ENCODE measurements around the gene C11orf52.

The C11orf52 gene

GRCh38 chr11:111944651-111945051 is 25.9 kb downstream of the C11orf52 start:
- Histone ChIP-seq H3K79me2 (ENCODE audit: control insufficient read depth, insufficient read depth, low read length) (no peaks in the 10 kb centered on the region), H2BK5ac (ENCODE audit: low read length) (no peak overlapping the region), H3K79me1 (ENCODE audit: low read length) (peaks cover 3% of the 10 kb centered on the region), H2AK5ac (ENCODE audit: low read length) (no peak overlapping the region), H3K27me3 (ENCODE audit: insufficient read depth, low read length, poor library complexity) (no peaks in the 10 kb centered on the region), H2BK120ac (ENCODE audit: low read depth, low read length) (no peak overlapping the region), H3K4me1 (ENCODE audit: control insufficient read depth, low read depth, low read length) (no peaks in the 10 kb centered on the region), H3K4me3 (ENCODE audit: low read length) (no peak overlapping the region), H3K56ac (ENCODE audit: low read length) (no peak overlapping the region), H3K27ac (ENCODE audit: low read depth, low read length) (no peak overlapping the region), H3K4me2 (ENCODE audit: low read length) (no peak overlapping the region), H2BK15ac (replicated peaks; ENCODE audit: low read depth) (no peak overlapping the region), H3K23ac (ENCODE audit: low read length) (no peak overlapping the region), H3K18ac (ENCODE audit: low read length) (no peak overlapping the region), H3K36me3 (ENCODE audit: control insufficient read depth, insufficient read depth, low read length) (no peaks in the 10 kb centered on the region), H3K4ac (ENCODE audit: low read depth, low read length) (no peak overlapping the region), H4K8ac (ENCODE audit: low read depth, low read length) (no peak overlapping the region), H4K5ac (ENCODE audit: low read length) (no peak overlapping the region), H3K9ac (ENCODE audit: low read length) (no peak overlapping the region)
- DNase-seq, result no peak
- no CpG with 5 or more reads among the region's 5 CpGs for WGBS (ENCODE audit: extremely low coverage, insufficient coverage, low lambda C conversion rate)

GRCh38 chr11:111945198-111945597 is 26.5 kb downstream of the C11orf52 start:
- Histone ChIP-seq H3K4me2 (ENCODE audit: low read length) (no peak overlapping the region), H3K79me2 (ENCODE audit: control insufficient read depth, insufficient read depth, low read length) (no peaks in the 10 kb centered on the region), H3K27ac (ENCODE audit: low read depth, low read length) (no peak overlapping the region), H3K4me1 (ENCODE audit: control insufficient read depth, low read depth, low read length) (no peaks in the 10 kb centered on the region), H3K18ac (ENCODE audit: low read length) (no peak overlapping the region), H3K4me3 (ENCODE audit: low read length) (no peak overlapping the region), H3K27me3 (ENCODE audit: insufficient read depth, low read length, poor library complexity) (no peaks in the 10 kb centered on the region), H3K56ac (ENCODE audit: low read length) (no peak overlapping the region), H3K79me1 (ENCODE audit: low read length) (peaks cover 3% of the 10 kb centered on the region), H4K8ac (ENCODE audit: low read depth, low read length) (no peak overlapping the region), H2BK120ac (ENCODE audit: low read depth, low read length) (no peak overlapping the region), H2BK15ac (replicated peaks; ENCODE audit: low read depth) (no peak overlapping the region), H3K4ac (ENCODE audit: low read depth, low read length) (no peak overlapping the region), H3K36me3 (ENCODE audit: control insufficient read depth, insufficient read depth, low read length) (no peaks in the 10 kb centered on the region), H2BK5ac (ENCODE audit: low read length) (no peak overlapping the region), H3K23ac (ENCODE audit: low read length) (no peak overlapping the region), H3K9ac (ENCODE audit: low read length) (no peak overlapping the region), H2AK5ac (ENCODE audit: low read length) (no peak overlapping the region), H4K5ac (ENCODE audit: low read length) (no peak overlapping the region)
- no peak for DNase-seq
- WGBS (ENCODE audit: extremely low coverage, insufficient coverage, low lambda C conversion rate), result no CpG with 5 or more reads among the region's 1 CpG

GRCh38 chr11:111946499-111946898 is 27.8 kb downstream of the C11orf52 start:
- DNase-seq, result no peak
- H3K4me3 ChIP-seq (ENCODE audit: low read length), result no peak overlapping the region
- WGBS (ENCODE audit: extremely low coverage, insufficient coverage, low lambda C conversion rate), result no CpG with 5 or more reads among the region's 3 CpGs

GRCh38 chr11:111947143-111947542 is 28.4 kb downstream of the C11orf52 start:
- Histone ChIP-seq H3K4ac (ENCODE audit: low read depth, low read length) (no peak overlapping the region), H3K36me3 (ENCODE audit: control insufficient read depth, insufficient read depth, low read length) (no peaks in the 10 kb centered on the region), H3K79me1 (ENCODE audit: low read length) (no peaks in the 10 kb centered on the region), H2BK120ac (ENCODE audit: low read depth, low read length) (no peak overlapping the region), H3K79me2 (ENCODE audit: control insufficient read depth, insufficient read depth, low read length) (no peaks in the 10 kb centered on the region), H3K4me3 (ENCODE audit: low read length) (no peak overlapping the region), H3K23ac (ENCODE audit: low read length) (no peak overlapping the region), H2BK5ac (ENCODE audit: low read length) (no peak overlapping the region), H3K56ac (ENCODE audit: low read length) (no peak overlapping the region), H3K4me1 (ENCODE audit: control insufficient read depth, low read depth, low read length) (no peaks in the 10 kb centered on the region), H3K18ac (ENCODE audit: low read length) (no peak overlapping the region), H4K8ac (ENCODE audit: low read depth, low read length) (no peak overlapping the region), H2AK5ac (ENCODE audit: low read length) (no peak overlapping the region), H3K9ac (ENCODE audit: low read length) (no peak overlapping the region), H3K27ac (ENCODE audit: low read depth, low read length) (no peak overlapping the region), H3K4me2 (ENCODE audit: low read length) (no peak overlapping the region), H2BK15ac (replicated peaks; ENCODE audit: low read depth) (no peak overlapping the region), H4K5ac (ENCODE audit: low read length) (no peak overlapping the region), H3K27me3 (ENCODE audit: insufficient read depth, low read length, poor library complexity) (no peaks in the 10 kb centered on the region)
- DNase-seq, result no peak

More at GRCh38 chr11:111946499-111946898, 27.8 kb downstream of the C11orf52 start:
- Histone ChIP-seq H3K23ac (ENCODE audit: low read length) (no peak overlapping the region), H3K27me3 (ENCODE audit: insufficient read depth, low read length, poor library complexity) (no peaks in the 10 kb centered on the region), H3K4me1 (ENCODE audit: control insufficient read depth, low read depth, low read length) (no peaks in the 10 kb centered on the region), H4K8ac (ENCODE audit: low read depth, low read length) (no peak overlapping the region), H2BK15ac (replicated peaks; ENCODE audit: low read depth) (no peak overlapping the region), H3K79me2 (ENCODE audit: control insufficient read depth, insufficient read depth, low read length) (no peaks in the 10 kb centered on the region), H3K27ac (ENCODE audit: low read depth, low read length) (no peak overlapping the region), H3K4me2 (ENCODE audit: low read length) (no peak overlapping the region), H2BK120ac (ENCODE audit: low read depth, low read length) (no peak overlapping the region), H3K79me1 (ENCODE audit: low read length) (no peaks in the 10 kb centered on the region), H3K36me3 (ENCODE audit: control insufficient read depth, insufficient read depth, low read length) (no peaks in the 10 kb centered on the region), H2BK5ac (ENCODE audit: low read length) (no peak overlapping the region), H3K18ac (ENCODE audit: low read length) (no peak overlapping the region), H4K5ac (ENCODE audit: low read length) (no peak overlapping the region), H3K4ac (ENCODE audit: low read depth, low read length) (no peak overlapping the region), H2AK5ac (ENCODE audit: low read length) (no peak overlapping the region), H3K9ac (ENCODE audit: low read length) (no peak overlapping the region), H3K56ac (ENCODE audit: low read length) (no peak overlapping the region)

GRCh38 chr11:111949519-111950426 is 31.1 kb downstream of the C11orf52 start:
- H3K18ac ChIP-seq (ENCODE audit: low read length), result no peak overlapping the region
- H3K4me2 ChIP-seq (ENCODE audit: low read length), result no peak overlapping the region
- H4K5ac ChIP-seq (ENCODE audit: low read length), result no peak overlapping the region
- no peak overlapping the region for H2BK5ac ChIP-seq (ENCODE audit: low read length)
- no peaks in the 10 kb centered on the region for H3K36me3 ChIP-seq (ENCODE audit: control insufficient read depth, insufficient read depth, low read length)
- H3K27me3 ChIP-seq (ENCODE audit: insufficient read depth, low read length, poor library complexity), result no peaks in the 10 kb centered on the region
- H3K4me3 ChIP-seq (ENCODE audit: low read length), result no peak overlapping the region
- H4K8ac ChIP-seq (ENCODE audit: low read depth, low read length), result no peak overlapping the region
- WGBS (ENCODE audit: extremely low coverage, insufficient coverage, low lambda C conversion rate), result no CpG with 5 or more reads among the region's 7 CpGs
- H3K4me1 ChIP-seq (ENCODE audit: control insufficient read depth, low read depth, low read length), result no peaks in the 10 kb centered on the region
- no peak overlapping the region for H3K9ac ChIP-seq (ENCODE audit: low read length)
- no peak overlapping the region for H3K4ac ChIP-seq (ENCODE audit: low read depth, low read length)
- no peaks in the 10 kb centered on the region for H3K79me1 ChIP-seq (ENCODE audit: low read length)
- DNase-seq, result no peak
- H3K23ac ChIP-seq (ENCODE audit: low read length), result no peak overlapping the region
- no peak overlapping the region for H2AK5ac ChIP-seq (ENCODE audit: low read length)
- no peak overlapping the region for H3K27ac ChIP-seq (ENCODE audit: low read depth, low read length)
- no peak overlapping the region for H3K56ac ChIP-seq (ENCODE audit: low read length)
- no peak overlapping the region for H2BK15ac ChIP-seq (replicated peaks; ENCODE audit: low read depth)
- no peak overlapping the region for H2BK120ac ChIP-seq (ENCODE audit: low read depth, low read length)
- no peaks in the 10 kb centered on the region for H3K79me2 ChIP-seq (ENCODE audit: control insufficient read depth, insufficient read depth, low read length)

- Histone ChIP-seq H3K9ac (ENCODE audit: low read length) (no peak overlapping the region), H2AK5ac (ENCODE audit: low read length) (no peak overlapping the region), H3K27me3 (ENCODE audit: insufficient read depth, low read length, poor library complexity) (no peaks in the 10 kb centered on the region), H3K23ac (ENCODE audit: low read length) (no peak overlapping the region), H4K5ac (ENCODE audit: low read length) (no peak overlapping the region), H3K36me3 (ENCODE audit: control insufficient read depth, insufficient read depth, low read length) (no peaks in the 10 kb centered on the region), H3K4ac (ENCODE audit: low read depth, low read length) (no peak overlapping the region), H3K18ac (ENCODE audit: low read length) (no peak overlapping the region), H3K4me2 (ENCODE audit: low read length) (no peak overlapping the region), H3K56ac (ENCODE audit: low read length) (no peak overlapping the region), H3K4me3 (ENCODE audit: low read length) (no peak overlapping the region), H3K27ac (ENCODE audit: low read depth, low read length) (no peak overlapping the region), H3K79me1 (ENCODE audit: low read length) (no peaks in the 10 kb centered on the region), H2BK120ac (ENCODE audit: low read depth, low read length) (no peak overlapping the region), H4K8ac (ENCODE audit: low read depth, low read length) (no peak overlapping the region), H2BK5ac (ENCODE audit: low read length) (no peak overlapping the region), H3K4me1 (ENCODE audit: control insufficient read depth, low read depth, low read length) (no peaks in the 10 kb centered on the region), H3K79me2 (ENCODE audit: control insufficient read depth, insufficient read depth, low read length) (no peaks in the 10 kb centered on the region), H2BK15ac (replicated peaks; ENCODE audit: low read depth) (no peak overlapping the region)
- DNase-seq, result no peak
- no CpG with 5 or more reads among the region's 3 CpGs for WGBS (ENCODE audit: extremely low coverage, insufficient coverage, low lambda C conversion rate)
Measured at GRCh38 chr11:111951565-111951964, 32.9 kb downstream of the C11orf52 start.

Measured in mesendoderm (in vitro differentiated cells).